Measurements from ENCODE around the gene AFF3. TPM values are rescaled to one million over a fixed set of nuclear protein-coding genes. Genes with fewer than 3 reads are reported as not detected.

AFF3 gene
- total and polyA plus RNA-seq, 2 donors (not counting 1 experiment from before 2014, with no cell fraction given), result 0.50 to 2.5 TPM

DNA sequence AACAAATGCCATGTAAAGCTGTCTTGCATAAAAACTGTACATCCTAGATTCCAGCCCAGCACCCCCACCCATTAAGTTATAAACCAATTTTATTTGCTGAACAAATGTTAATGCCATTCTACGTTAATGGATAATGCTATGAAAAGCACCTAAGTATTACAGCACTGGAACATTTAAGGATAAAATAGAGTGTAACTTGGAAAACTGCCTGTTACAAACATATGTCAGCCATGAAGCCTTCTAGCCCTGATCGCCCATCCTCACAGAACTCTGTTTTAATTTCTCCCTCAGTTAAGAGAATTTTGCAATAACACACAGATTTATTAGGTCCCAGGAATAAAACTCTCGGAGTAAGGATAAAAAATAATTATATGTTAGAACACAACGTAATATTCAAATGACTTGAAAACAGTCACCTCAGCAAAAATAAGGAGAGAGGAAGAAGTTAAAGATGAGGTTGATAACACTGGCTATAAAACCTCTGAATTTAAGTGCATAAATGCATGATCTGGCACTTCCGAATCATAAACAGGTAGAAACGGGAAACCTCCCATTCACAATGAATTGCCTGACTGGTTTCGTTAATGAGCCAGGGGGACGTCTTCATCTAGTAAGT is 308.7 kb downstream of the AFF3 start:
- H3K4me2 ChIP-seq (ENCODE audit: extremely low read depth, insufficient read depth, low read length), result no peak overlapping the region
- H3K27ac ChIP-seq (ENCODE audit: insufficient read depth, low read length), result no peak overlapping the region
- H3K36me3 ChIP-seq (ENCODE audit: control insufficient read depth, insufficient read depth, low read length), result no peaks in the 10 kb centered on the region
- no peak overlapping the region for H3K4me3 ChIP-seq (replicated peaks in 1 of 4; ENCODE audit: control extremely low read depth in 1 of 4, insufficient read depth in 1 of 4, low read depth in 3 of 4, low read length in 4 of 4)
- H3K4me1 ChIP-seq (ENCODE audit: control insufficient read depth, extremely low read depth, insufficient read depth, low read length), result no peaks in the 10 kb centered on the region
- no peak for TF ChIP-seq EZH2 (IDR thresholded peaks at IDR 0.05; ENCODE audit: low read length, missing control alignments)
- TF ChIP-seq CTCF (conservative IDR thresholded peaks at IDR 0.05 in 1 of 2, IDR thresholded peaks at IDR 0.05 in 1 of 2; ENCODE audit: low read depth in 1 of 2, low read length in 2 of 2), result no peak
- H3K27me3 ChIP-seq (ENCODE audit: control insufficient read depth, insufficient read depth, low read length), result no peaks in the 10 kb centered on the region
- H3K9me3 ChIP-seq (ENCODE audit: control insufficient read depth, insufficient read depth, low read depth, low read length), result no peaks in the 10 kb centered on the region
- no peak overlapping the region for H2AFZ ChIP-seq (ENCODE audit: low read length)
- no peaks in the 10 kb centered on the region for H3K79me2 ChIP-seq (ENCODE audit: control insufficient read depth, insufficient read depth, low read length)
- DNase-seq (ENCODE audit: low read depth in 2 of 2), result no peak
- H3K9ac ChIP-seq (ENCODE audit: insufficient read depth, low read length), result no peak overlapping the region
- no peaks in the 10 kb centered on the region for H4K20me1 ChIP-seq (ENCODE audit: control insufficient read depth, extremely low read depth, insufficient read depth, low read length)

GRCh38 chr2:99832926-99833325 is 309.5 kb downstream of the AFF3 start:
- no peaks in the 10 kb centered on the region for H3K9me3 ChIP-seq (ENCODE audit: control insufficient read depth, insufficient read depth, low read depth, low read length)

GRCh38 chr2:99831772-99832171 is 310.6 kb downstream of the AFF3 start:
- Histone ChIP-seq H3K79me2 (ENCODE audit: control insufficient read depth, insufficient read depth, low read length) (no peaks in the 10 kb centered on the region), H3K27ac (ENCODE audit: insufficient read depth, low read length) (no peak overlapping the region), H3K4me1 (ENCODE audit: control insufficient read depth, extremely low read depth, insufficient read depth, low read length) (no peaks in the 10 kb centered on the region), H3K4me2 (ENCODE audit: extremely low read depth, insufficient read depth, low read length) (no peak overlapping the region), H3K36me3 (ENCODE audit: control insufficient read depth, insufficient read depth, low read length) (no peaks in the 10 kb centered on the region), H3K27me3 (ENCODE audit: control insufficient read depth, insufficient read depth, low read length) (no peaks in the 10 kb centered on the region), H2AFZ (ENCODE audit: low read length) (no peak overlapping the region), H3K4me3 (replicated peaks in 1 of 4; ENCODE audit: control extremely low read depth in 1 of 4, insufficient read depth in 1 of 4, low read depth in 3 of 4, low read length in 4 of 4) (no peak overlapping the region), H3K9ac (ENCODE audit: insufficient read depth, low read length) (no peak overlapping the region), H3K9me3 (ENCODE audit: control insufficient read depth, insufficient read depth, low read depth, low read length) (no peaks in the 10 kb centered on the region), H4K20me1 (ENCODE audit: control insufficient read depth, extremely low read depth, insufficient read depth, low read length) (no peaks in the 10 kb centered on the region)
- no peak for TF ChIP-seq CTCF (conservative IDR thresholded peaks at IDR 0.05 in 1 of 2, IDR thresholded peaks at IDR 0.05 in 1 of 2; ENCODE audit: low read depth in 1 of 2, low read length in 2 of 2)
- no peak for TF ChIP-seq EZH2 (IDR thresholded peaks at IDR 0.05; ENCODE audit: low read length, missing control alignments)
- DNase-seq (ENCODE audit: low read depth in 2 of 2), result no peak

More at GRCh38 chr2:99832926-99833325, 309.5 kb downstream of the AFF3 start:
- Histone ChIP-seq H3K36me3 (ENCODE audit: control insufficient read depth, insufficient read depth, low read length) (no peaks in the 10 kb centered on the region), H3K4me2 (ENCODE audit: extremely low read depth, insufficient read depth, low read length) (no peak overlapping the region), H3K27me3 (ENCODE audit: control insufficient read depth, insufficient read depth, low read length) (no peaks in the 10 kb centered on the region), H2AFZ (ENCODE audit: low read length) (no peak overlapping the region), H3K79me2 (ENCODE audit: control insufficient read depth, insufficient read depth, low read length) (no peaks in the 10 kb centered on the region), H3K27ac (ENCODE audit: insufficient read depth, low read length) (no peak overlapping the region), H3K4me1 (ENCODE audit: control insufficient read depth, extremely low read depth, insufficient read depth, low read length) (no peaks in the 10 kb centered on the region), H3K4me3 (replicated peaks in 1 of 4; ENCODE audit: control extremely low read depth in 1 of 4, insufficient read depth in 1 of 4, low read depth in 3 of 4, low read length in 4 of 4) (no peak overlapping the region), H3K9ac (ENCODE audit: insufficient read depth, low read length) (no peak overlapping the region), H4K20me1 (ENCODE audit: control insufficient read depth, extremely low read depth, insufficient read depth, low read length) (no peaks in the 10 kb centered on the region)
- no peak for DNase-seq (ENCODE audit: low read depth in 2 of 2)
- TF ChIP-seq CTCF (conservative IDR thresholded peaks at IDR 0.05 in 1 of 2, IDR thresholded peaks at IDR 0.05 in 1 of 2; ENCODE audit: low read depth in 1 of 2, low read length in 2 of 2) (no peak), EZH2 (IDR thresholded peaks at IDR 0.05; ENCODE audit: low read length, missing control alignments) (no peak)

Measured in fibroblast of lung (primary cell).